ENCODE measurements around the gene PRR30.
"Not testable (repeated sequence)": the region's sequence is repeated elsewhere in the genome, so short reads cannot be mapped to it uniquely, and the experiment has no call there.

Gene PRR30

DNA sequence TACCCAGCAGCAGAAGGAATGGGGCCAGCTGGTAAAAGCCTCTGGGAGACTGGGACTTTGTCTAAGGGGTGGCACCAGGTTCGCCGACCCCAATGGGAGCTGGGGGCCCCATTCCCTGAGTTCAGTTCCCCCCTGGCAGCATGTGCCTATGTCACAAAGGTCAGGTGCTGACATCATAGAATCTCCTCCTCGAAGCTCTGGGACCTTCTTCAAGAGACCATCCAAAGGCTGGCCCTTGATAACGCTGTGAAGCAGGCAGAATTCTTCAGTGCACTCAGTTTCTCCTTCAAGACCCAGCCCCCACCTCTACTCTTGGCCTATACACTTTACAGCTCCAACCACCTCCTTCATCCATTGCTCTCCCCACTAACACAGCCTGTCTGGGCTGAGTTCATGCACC, at the start of gene PRR30:
Gene PRR30 (minus strand): TSS at position 101 of the 400 bp plus-strand sequence. CDS start 1,081 bp downstream, outside the sequence.
- no peak for DNase-seq (ENCODE audit: low read depth in 2 of 2, low spot score in 1 of 2)

DNA sequence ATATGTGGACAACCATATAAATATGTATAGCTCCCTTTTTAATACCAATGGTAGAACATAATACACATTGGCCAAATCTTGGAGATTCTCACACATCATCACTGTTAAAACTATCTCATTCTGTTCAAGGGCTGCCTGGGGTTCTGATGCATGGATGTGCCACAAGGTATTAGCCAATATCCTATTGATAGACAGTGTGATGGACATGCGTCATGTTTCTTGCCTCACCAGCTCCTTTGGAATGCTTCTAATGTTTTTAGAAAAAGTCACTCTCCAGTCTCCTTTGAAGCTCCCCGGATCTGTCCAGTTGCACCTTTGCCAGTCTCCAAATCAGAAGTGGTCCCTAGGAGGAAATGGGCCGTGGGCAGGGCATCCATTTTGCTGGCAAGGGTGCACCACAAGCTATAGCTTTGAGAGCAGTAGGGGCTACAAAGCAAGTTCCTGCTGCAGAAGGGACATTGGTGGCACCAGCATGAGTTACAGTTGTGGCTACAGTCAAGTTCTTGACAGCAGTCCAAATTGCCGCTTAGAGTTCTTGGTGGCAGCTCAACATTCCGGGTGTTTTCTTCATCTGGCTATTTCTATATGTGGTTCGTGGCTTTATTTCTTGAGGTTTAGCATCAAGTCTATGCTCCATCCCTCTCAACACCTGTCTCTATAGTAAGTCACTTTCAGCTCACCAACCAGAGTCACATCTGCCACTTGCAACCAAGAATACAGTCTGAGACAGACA, 47.6 kb upstream of the PRR30 start:
- DNase-seq (ENCODE audit: low read depth in 2 of 2, low spot score in 1 of 2): no peak

DNA sequence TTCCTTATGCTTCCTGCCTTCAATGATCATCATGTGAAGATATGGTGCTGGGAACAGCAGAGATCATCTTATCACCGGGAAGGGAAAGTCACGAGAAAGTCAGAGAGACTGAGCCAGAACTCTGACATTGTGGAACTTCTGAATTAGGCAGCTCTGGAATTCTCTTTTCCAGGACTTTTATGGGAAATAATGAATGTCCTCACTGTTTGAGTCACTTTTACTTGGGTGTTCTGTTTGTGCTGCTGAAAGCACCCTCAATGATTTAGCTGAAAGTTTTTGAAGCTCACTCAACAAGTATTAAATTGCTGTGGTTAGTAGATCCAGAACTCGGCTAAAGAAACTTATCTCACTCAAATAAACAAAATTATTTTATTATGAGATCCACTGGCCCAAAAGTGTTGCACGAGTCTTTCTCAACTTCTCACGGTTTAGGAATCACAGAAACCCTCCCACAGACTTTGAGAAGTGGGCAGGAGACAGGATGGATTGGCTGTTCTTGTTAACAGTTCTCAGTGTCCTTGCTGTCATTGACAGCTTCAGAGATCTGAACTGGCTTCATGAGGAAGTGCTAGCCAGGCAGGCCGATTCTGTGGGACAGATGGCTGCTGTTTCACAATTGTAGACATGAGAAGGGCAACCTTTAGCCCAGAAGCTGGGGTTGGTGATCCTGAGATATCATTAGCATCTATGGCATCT, 46.3 kb upstream of the PRR30 start:
- no peak for DNase-seq (ENCODE audit: low read depth in 2 of 2, low spot score in 1 of 2)

DNA sequence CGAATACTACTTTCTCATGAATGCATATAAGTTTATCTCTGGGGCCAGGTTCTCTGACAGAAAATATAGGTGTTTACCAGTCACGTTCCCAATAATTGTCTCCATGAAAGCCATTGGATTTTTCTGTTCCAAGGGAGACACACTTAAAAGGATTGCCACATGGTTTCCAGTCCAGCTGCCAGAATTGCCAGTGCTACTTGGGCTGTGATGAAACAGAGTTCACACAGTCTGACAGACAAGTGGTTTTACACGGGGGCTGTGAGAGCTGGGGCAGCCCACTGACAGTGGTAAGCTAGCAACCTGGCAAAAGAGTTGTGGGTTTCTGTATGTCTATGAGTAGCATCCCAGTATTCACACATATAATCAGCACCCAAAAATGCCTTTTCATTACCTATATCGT, 44.9 kb upstream of the PRR30 start:
- no peak for DNase-seq (ENCODE audit: low read depth in 2 of 2, low spot score in 1 of 2)

DNA sequence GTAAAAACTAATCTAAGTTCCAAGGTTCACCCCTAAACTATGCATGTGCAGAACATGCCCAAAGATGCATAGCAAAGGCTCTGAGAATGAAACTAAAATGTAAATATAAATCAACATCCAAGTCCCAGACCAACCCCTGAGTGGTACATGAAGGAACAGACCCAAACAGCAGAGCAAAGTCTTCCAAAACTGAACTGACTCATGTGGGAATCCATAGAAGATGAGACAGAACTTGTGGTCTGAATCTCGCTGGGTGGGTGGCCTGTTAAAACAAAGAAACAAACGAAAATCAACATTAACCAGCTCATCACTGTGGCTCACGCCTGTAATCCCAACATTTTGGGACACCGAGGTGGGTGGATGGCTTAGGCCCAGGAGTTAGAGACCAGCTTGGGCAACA, 43.1 kb upstream of the PRR30 start:
- DNase-seq (ENCODE audit: low read depth in 2 of 2, low spot score in 1 of 2): no peak

DNA sequence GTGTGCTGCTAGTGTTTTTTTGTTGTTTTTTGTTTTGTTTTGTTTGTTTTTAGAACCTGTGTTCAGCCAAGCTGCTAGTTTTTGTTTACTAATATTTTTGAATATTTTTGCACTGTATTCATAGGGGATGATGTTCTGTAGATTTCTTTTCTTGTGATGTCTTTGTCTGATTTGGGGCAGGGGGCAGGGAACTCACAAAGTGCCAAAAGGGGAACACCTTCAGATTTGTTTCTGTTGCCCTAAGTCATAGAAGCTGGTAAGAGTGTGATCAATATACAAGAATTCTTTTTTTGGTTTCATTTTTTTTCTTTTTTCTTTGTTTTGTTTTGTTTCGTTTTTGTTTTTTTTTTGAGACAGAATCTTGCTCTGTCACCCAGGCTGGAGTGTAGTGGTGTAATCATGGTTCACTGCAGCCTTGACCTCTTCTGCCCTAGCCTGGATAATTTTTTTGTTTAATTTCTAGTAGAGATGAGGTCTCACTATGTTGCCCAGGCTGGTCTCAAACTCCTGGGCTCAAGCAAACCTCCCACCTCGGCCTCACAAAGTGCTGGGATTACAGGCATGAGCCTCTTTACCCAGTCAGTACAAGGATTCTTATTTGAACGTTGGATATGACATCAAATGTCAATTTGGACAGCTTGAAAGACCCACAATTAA, 40.3 kb upstream of the PRR30 start:
- no peak for DNase-seq (ENCODE audit: low read depth in 2 of 2, low spot score in 1 of 2)

DNA sequence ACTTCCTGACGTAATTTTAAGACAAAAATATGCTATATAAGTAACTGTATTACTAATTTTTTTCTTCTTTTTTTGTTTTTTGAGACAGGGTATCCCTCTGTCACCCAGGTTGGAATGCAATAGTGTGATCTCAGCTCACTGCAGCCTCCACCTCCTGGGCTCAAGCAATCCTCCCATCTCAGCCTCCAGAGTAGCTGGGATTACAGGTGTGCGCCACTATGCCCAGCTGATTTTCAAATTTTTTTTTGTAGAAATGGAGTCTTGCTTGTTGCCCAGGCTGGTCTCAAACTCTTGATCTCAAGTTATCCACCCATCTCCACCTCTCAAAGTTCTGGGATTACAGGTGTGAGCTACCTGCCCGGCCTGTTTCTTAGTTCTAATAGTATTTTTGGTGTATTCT, 39.3 kb upstream of the PRR30 start:
- DNase-seq (ENCODE audit: low read depth in 2 of 2, low spot score in 1 of 2): no peak

DNA sequence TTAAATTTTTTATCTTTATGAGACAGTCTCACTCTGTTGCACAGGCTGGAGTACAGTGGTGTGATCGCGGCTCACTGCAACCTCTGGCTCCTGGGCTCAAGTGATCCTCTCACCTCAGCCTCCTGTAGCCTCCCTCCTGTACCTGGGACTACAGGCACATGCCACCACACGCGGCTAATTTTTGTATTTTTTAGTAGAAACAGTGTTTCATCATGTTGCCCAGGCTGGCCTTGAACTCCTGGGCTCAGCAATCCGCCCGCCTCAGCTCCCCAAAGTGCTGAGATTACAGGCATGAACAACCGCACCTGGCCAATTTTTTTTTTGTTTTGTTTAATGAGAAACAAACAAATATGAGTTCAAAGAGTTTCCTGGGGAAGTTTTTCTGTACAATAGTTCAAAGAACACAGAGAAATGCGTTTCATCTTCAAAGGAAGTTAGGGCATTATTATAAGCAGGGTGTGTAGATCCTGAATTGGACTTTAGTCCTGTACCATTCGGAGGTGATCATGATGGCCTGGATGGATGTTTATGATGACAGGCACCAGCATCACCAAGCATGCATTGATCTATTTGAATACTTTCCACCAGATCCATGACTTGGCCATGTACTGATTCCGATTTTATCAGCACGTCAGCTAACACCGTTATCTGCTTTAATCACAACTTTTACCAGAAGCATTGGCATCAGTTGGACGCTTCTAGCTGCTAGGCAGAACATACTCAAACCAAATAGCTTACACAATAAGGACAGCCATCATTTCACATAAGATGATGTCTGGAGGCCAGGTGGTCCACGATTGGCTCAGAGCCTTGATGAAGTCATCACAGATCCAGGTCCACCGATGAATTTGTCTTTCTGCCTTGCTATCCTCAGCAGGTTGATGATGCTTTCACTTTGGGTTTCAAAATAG, 38.5 kb upstream of the PRR30 start:
- DNase-seq (ENCODE audit: low read depth in 2 of 2, low spot score in 1 of 2): no peak

DNA sequence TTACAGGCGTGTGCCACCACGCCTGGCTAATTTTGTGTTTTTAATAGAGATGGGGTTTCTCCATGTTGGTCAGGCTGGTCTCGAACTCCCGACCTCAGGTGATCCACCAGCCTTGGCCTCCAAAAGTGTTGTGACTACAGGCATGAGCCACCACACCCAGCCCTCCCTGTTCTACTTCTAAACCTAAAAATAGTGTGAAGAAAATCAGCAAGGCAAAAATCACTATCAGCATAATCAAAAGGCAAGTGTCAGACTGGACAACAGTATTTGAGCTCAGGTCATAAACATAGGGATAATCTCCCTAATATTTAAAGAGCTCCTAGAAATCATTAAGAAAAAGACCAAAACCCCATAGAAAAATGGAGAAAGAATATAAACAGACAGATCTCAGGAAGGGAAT, 36.6 kb upstream of the PRR30 start:
- not testable (repeated sequence) for DNase-seq (ENCODE audit: low read depth in 2 of 2, low spot score in 1 of 2)

DNA sequence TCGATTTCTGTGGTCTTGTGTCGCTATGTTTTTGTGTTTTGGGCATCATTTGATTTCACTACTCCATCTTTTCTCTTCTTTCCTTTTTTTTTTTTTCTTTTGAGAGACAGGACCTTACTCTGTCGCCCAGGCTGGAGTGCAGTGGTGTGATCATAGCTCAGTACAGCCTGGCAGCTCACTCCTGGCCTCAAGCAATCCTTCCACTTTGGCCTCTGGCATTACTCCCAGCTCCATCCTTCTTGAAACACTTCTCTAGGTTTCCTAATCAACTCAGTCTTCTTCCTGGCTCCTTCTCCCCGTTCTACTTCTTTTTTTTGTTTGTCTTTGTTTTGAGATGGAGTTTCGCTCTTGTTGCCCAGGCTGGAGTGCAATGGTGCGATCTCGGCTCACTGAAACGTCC, 36.1 kb upstream of the PRR30 start:
- DNase-seq (ENCODE audit: low read depth in 2 of 2, low spot score in 1 of 2): no peak

DNA sequence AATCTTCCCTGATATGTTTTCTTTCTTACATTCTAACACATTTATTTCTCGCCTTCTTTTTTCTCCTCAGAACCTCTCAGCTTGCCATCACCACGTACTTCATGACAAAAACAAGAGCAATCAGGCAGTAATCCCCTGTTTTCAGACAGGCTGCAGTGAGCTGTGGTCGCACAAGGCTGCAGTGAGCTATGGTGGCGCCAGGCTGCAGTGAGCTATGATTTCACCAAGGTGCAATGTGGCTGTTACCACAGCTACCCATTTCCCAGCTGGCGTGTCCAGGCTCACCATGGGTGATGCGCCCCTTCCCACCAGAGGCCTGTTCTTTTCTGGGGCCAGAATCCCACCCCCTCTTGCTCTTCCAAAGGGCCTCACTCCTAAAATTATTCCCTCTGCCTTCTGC, 35.4 kb upstream of the PRR30 start:
- DNase-seq (ENCODE audit: low read depth in 2 of 2, low spot score in 1 of 2): no peak

DNA sequence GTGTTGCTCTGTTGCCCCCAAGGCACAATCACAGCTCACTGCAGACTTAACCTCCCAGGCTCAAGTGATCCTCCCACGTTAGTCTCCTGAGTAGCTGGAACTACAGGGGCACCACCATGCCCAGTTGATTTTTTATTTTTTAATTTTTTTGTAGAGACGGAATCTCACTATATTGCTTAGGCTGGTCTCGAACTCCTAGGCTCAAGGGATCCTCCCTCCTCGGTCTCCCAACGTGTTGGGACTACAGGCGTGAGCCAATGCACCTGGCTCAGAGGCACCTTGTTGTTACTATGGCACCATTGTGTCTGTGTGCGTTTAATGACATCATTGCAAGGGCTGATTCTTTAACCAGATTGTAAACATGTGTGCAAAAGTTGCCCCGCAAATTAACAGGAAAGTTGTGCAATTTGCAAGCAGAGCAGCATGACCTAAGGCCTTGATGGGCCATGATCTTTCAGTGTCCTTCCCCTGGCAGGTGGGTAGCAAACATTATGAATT, 32.2 kb upstream of the PRR30 start:
- no peak for DNase-seq (ENCODE audit: low read depth in 2 of 2, low spot score in 1 of 2)

DNA sequence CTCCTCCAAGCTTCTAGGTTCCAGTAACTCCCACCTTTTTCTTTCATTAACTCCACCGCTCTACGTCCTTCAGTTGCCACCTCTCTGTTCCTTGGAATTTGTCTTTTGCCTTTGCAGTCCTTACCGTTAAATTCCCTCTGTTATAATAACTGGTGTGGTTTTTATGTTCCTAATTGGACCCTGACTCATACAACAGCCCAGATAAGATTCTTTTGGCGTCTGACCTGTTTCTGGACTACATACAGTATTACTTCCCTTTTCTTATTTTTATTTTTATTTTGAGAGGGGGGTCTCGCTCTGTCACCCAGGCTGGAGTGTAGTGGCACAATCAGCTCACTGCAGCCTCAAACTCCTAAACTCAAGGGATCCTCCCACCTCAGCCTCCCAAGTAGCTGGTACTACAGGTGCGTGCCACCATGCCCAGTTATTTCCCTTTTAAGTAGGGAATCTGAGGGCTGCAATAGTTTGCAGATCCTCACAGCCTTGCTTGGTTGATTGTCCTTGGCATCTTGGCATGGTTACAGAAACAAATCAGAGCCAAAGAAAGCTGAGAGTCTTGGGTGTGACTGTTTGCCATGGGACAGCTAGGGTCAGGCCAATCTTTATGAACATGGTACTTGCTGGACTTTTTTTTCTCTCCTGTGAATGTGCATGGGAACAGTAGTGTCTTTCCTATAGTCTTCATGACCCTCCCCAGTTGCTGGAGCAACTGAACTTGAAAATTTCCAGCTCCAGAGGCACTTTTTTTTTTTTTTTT, 31.5 kb upstream of the PRR30 start:
- no peak for DNase-seq (ENCODE audit: low read depth in 2 of 2, low spot score in 1 of 2)

DNA sequence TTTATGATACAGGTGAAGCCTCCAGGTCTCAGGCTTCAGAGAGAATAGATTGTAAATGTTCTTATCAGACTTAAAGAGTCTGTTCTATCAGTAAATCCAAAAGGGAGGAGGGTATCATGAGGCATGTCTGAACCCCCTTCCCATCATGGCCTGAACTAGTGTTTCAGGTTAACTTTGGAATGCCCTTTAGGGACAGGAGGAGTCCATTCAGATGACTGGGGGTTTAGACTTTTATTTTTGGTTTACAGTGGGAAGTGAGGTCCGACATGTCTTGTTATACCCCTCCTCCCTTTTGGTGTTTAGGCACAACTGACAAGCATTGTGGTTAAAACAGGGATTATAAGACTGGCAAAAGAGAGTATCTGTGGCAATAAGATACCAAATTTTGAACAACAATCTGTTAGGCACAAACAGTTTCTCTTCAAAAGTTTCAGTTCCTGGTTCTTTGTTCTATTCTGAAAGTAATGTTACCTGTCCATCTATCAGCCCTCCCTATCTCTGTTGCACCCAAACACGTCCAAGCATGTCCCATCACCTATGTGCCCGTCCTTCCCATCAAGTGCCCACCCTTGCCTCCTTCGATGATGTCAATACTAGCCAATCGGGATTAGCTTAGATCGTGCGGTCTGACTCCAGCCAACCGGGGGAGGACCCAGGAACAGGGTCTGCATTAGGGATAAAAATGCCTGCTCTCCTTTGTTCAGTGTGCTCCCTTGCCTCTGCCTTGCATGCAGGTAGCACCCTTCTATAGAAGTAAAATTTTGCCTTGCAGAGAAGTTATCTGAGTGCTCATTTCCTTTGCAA, 26.0 kb upstream of the PRR30 start:
- no peak for DNase-seq (ENCODE audit: low read depth in 2 of 2, low spot score in 1 of 2)

DNA sequence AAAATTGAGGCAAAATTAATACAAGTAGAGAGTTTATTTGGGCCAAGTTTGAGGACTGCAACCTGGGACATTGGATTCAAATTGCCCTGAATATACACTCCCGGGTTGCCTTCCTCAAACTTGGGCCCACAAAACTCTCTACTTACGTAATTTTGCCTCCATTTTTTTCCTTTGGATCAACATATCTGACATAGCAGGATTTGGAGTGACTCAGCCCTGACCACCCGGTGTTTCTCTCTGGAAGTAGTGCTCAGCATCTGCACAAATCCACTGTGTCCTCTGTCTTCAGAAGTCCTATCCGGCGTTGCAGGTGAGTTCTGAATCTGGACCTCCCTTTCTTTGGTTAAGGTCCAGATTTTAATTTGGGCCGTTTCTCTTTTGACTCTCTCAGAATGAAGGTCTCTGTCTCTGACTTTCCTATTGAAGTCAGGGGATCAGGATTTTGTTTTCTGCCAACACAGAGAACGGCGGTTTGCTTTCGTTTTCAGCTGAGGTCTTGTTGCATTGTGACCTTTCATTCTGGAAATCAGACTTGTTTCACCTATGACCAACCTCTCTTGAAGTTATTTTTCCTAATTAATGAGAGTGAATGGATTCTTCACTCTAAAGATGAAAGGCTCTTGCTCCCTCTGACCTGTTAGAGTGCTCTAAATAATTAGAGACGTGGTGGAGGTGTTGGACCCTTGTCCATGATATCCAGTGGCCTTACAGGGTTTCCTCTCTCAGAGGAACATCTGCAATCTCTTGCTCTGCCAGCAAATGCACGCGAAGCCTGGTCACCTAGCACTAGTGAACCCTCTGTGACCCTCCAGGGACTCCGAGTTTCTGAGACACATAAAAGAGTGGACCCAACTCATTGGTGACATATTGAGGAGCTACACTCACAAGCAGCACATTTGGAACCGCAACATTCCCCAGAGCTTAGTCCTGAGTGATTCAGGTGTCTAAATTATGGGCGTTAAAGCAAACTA, 23.2 kb upstream of the PRR30 start:
- no peak for DNase-seq (ENCODE audit: low read depth in 2 of 2, low spot score in 1 of 2)

DNA sequence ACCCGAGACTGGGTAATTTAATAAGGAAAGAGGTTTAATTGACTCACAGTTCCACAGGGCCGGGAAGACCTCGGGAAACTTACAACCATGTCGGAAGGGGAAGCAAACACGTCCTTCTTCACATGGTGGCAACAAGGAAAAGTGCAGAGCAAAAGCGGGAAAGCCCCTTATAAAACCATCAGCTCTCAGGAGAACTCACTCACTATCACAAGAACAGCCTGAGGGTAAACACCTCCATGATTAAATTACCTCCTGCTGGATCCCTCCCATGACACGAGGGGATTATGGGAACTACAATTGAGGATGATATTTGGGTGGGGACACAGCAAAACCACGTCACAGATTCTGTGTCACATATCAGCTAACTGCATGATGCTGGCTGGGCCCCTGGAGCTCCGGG, 21.0 kb upstream of the PRR30 start:
- no peak for DNase-seq (ENCODE audit: low read depth in 2 of 2, low spot score in 1 of 2)

DNA sequence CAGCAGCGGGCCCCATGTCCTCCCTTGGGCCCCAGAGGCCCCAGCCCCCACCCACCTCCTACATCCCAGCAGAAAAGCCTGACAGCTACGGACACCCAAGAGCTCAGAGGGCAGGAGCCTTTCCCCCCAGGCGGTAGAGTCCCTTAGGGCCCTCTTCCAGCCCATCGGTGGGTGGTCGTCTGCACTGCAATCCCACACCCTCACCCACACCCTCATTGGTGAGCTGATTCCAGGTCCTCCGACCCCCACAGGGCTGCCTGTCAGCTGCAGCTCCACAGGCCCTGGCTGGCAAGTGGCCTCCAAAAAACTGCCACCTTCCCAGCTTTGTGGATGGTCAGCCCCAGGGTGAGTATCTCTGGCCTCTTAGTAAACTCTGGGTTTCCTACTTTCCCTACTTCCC, 20.1 kb upstream of the PRR30 start:
- DNase-seq (ENCODE audit: low read depth in 2 of 2, low spot score in 1 of 2): no peak

DNA sequence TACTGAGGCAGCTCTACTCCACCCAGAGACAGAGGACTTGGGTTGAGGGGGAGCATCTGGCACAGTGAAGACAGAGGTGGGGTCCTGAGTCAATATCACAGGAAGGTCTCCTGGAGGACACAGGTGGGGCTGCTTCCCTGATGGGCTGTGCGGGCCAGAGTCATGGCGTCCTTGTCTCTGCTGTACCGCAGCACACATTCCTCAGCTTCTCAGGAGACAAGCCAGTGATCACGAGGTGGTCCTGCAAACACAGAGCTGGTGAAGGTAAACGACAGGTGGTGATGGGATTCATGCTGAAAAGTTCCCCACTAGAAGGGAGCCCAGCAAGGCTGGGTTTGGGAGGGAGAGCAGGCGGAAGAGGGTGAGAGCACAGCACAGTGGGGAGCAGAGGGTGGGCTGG, 19.3 kb upstream of the PRR30 start:
- DNase-seq (ENCODE audit: low read depth in 2 of 2, low spot score in 1 of 2): no peak
